ENCODE measurements around the gene STXBP5.
"Not testable (repeated sequence)": the region's sequence is repeated elsewhere in the genome, so short reads cannot be mapped to it uniquely, and the experiment has no call there.

STXBP5 gene

DNA sequence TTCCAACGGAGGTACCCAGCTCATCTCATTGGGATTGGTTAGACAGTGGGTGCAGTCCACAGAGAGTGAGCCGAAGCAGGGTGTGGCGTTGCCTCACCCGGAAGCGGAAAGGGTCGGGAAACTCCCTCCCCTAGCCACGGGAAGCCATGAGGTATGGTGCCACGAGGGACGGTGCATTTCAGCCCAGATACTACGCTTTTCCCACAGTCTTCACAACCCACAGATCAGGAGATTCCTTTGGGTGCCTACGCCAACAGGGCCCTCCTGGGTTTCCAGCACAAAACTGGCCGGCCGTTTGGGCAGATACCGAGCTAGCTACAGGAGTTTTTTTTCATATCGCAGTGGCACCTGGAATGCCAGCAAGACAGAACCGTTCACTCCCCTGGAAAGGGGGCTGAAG is 46.9 kb downstream of the STXBP5 start:
- no peak for DNase-seq

- DNase-seq, result not testable (repeated sequence)
Measured at GRCh38 chr6:147254929-147255473, 50.8 kb downstream of the STXBP5 start.

DNA sequence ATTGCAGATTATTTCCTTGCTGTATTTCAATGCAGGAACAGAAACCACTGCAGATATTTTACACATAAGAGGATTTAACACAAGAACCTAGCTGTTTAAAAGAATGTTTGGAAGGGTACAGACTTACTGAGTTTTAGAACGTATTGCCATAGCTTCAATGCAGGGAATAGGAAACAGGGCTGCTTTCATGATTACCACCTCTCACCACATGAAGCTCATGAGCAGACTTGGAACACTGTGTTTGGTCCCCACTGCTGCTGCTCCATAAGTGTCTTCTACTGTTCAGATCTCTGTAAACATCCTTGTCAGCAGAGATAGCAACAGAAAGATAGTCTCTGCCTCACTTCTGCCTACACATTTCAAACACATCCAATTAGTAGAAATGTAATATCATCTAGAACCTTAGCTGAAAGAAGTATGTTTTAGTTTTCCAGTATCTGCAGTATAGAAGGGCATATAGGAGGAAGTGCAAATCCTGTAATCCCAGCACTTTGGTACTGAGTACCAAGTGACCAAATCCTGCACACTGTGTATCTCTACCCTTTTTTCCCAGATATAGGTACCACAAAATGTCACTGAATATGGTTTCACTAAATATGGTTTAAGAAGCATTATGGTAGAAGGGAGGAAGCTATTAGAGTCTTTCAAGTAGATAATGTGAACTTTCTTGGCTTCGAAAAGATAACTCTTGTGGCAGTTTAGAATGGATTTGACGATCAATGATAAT is 51.9 kb downstream of the STXBP5 start:
- no peak for DNase-seq

DNA sequence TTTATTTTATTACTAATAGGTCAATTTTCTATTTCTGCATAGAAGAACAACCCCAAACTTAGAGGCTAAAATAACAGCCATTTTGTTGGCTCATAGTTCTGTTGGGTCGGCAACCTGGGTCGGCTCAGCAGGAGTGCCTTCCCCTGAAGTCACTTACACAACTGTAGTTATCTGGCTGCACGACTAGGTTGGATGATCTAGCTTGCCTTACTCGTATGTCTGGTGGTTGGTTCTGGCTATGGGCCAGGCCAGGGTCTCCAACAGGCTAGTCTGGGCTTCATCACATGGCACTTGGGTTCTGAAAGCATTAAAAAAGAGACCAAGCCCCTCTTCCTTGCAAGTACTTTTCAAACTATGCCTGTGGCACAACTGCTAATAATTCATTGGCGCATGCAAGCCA is 53.5 kb downstream of the STXBP5 start:
- DNase-seq, result no peak

DNA sequence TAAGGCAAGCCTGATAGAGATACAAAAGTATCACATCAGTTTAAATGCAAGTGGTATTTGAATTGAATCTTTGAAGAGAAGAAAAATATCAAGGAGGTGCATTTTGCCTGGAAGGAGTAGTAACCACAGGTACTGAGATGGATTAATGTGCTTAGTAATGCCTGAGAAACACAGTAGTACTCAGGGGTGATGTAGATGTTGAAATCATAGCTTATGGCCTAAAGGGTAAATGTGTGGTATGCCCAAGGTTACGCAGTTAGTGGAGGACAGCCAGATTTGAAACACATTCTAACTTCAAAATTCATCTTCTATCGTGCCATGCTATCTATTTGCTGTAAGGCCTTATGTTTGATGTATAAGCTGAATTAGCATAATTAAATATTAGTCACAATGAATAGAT is 55.9 kb downstream of the STXBP5 start:
- DNase-seq, result no peak

DNA sequence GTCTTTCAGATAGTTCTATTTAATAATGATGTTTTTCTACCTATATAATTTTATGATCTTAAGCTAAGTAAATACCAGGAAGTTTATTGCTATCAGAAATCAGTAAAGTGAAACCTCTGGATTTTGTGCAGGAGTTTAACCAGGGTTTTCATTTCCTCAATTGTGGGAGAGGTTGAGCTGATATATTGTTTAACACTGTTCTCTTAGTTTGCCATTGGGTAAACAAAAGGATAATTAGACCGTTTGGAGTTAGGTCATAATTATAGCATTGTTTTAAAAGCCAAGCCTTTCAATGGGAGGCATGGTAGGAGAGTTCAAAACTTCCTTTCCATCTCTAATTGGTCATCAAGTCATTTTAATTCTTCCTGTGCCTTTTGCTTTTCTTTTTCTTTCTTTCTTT is 58.7 kb downstream of the STXBP5 start:
- DNase-seq, result no peak

DNA sequence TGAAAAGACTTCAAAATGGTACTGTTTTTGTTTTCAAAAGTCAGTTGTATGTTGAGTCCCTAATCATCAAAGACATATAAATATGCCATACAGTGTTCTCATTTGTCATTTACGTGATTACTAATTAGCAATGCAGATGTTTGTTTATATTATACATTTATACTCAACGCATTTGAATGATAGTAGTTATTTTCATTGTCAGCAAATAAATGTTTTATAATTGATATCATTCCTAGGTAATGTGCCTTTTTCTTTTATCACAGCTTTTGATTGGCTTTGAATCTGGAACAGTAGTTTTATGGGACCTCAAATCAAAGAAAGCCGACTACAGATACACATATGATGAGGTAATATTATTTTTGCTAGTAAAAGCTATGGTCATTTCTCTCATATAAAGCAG is 62.6 kb downstream of the STXBP5 start:
- no peak for DNase-seq

GRCh38 chr6:147267658-147268057 is 63.4 kb downstream of the STXBP5 start:
- no peak for DNase-seq

DNA sequence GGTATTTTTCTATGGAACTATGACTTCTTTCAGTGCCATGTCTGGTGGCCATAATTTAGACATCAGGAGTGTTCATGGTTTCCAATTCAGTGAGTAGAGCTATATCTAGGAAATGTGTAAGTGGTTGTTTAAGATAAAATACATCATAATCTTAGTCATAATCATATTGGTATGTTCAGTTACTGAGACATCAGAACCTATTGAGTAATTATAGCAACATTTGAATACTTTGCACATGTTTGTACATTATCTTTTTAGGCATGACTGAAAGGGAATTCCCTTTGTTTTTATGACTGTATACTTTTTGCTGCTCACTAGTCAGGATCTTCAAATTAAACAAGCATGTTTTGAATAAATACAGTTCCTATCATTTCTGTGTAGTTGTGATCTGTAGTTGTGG is 64.0 kb downstream of the STXBP5 start:
- no peak for DNase-seq

DNA sequence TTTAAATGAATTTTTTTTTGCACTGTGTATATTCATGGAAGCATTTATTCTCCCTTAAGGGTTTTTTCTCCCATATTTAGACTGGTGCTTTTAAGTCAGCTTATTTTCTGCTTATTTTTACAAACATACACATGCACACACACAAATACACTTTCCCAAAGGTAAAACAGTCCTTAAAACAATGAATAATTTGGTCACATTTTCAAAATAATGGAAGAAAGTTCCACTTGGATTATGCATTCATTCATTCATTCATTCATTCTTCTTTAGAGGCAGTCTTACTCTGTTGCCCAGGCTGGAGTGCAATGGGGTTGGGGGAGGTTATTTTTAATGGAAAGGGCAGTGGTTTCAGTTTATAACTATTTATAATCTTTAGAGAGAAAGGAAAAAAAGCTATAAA is 69.8 kb downstream of the STXBP5 start:
- DNase-seq, result no peak

DNA sequence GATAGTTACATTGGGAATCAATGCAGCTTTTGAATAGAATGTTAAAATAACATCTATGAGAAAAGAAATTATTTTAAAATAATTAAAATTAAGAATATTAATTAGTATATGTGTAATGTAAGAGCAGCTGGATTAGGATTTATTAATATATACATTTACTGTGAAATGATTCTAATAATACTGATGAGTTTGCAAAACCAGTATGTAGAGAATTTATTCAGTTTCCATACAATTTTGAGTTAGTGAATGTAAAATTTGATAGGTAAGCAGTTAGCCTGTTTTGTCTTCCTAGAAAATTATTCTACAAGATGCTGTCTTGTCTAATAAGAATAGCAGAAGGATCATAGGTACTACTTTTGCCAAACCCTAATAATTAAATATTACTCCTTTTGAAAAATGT is 70.6 kb downstream of the STXBP5 start:
- DNase-seq, result no peak

GRCh38 chr6:147278891-147279290 is 74.7 kb downstream of the STXBP5 start:
- no peak for DNase-seq

- DNase-seq, result no peak
Measured at GRCh38 chr6:147279427-147279826, 75.2 kb downstream of the STXBP5 start.

GRCh38 chr6:147281895-147282565 is 77.8 kb downstream of the STXBP5 start:
- DNase-seq, result no peak

GRCh38 chr6:147282566-147282959 is 78.3 kb downstream of the STXBP5 start:
- DNase-seq, result no peak

DNA sequence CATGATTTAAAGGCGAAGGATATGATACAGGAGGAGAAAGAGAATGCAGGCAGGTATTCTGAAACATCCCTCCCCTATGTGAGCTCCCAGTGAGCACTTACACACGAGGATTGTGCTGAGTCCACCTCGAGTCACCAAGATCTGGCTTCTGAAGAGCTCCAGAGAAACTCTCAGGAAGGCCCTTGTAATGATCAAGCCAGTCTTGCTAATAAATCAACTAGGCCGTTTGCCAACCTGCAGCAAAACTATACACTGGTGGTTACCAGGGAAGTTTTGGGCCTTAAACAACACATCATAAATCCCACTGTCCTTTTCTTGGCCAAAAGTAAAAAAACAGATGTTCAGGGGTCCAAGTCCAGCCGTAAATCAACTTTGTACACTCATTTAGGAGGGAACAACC is 79.2 kb downstream of the STXBP5 start:
- DNase-seq, result no peak

DNA sequence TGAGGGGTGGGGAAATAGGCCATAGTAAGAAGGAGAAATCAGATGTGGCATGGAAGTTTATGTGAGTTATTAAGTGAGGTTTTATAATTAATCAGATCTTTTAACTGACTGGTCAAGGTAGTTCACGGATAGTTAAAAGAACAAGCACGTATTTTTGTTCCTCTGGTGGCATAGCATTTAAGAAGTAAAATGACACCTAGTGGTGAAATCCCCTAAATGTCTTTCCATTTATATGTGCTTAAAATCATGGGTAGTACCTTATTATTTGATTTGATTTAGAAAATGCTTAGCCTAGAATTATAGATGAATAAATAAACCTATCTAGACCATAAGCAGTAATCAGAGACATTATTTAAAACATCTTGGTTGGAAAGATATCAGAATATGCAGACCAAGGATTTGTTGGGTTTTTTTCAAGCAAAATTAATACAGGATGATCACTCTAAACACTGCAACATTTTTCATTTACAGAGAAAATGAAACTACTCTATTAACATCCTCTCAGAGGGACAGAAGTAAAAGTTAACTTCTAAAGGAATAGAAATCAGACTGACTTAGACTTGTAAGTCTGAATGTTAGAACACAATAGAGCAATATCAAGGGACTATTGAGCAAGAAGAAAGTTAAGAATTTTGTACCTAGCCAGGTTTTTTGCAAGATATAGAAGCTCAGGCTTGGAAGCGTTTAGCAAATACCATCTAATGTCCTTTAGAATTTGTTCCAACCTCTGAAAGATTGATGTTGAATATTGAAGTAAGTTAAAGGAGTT is 81.1 kb downstream of the STXBP5 start:
- no peak for DNase-seq

DNA sequence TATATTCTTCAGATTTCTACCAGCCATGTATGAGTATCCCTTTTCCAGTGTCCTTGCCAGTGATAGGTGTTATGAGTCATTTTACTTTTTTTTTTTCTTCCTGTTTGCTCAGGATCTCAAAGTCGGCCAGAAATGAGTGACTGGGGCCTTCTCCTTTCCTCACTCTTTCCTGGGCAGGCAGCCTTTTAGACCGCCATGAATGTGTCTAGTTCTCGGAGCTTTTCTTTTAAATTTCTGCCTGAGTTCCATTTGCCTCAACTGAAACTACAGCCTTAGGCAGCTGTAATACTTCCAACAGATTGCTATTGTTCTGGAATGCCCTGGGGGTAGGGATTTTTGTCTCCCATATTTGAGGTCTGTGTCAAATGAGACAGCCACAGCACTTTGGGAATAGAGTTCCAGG is 83.7 kb downstream of the STXBP5 start:
- DNase-seq, result no peak

DNA sequence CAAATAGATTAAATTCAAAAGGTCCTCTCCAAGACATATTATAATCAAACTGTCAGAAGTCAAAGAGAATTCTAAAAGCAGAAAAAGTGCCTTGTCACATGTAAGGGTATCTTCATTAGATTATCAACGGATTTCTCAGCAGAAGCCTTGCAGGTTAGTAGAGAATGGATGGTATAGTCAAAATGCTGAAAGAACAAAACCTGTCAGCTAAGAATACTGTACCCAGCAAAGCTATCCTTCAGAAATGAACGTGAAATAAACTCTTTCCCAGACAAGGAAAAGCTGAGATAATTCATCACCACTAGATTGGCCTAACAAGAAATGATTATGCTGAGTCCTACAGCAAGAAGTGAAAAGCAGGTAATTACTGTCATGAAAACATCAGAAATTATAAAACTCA is 92.9 kb downstream of the STXBP5 start:
- DNase-seq, result no peak

DNA sequence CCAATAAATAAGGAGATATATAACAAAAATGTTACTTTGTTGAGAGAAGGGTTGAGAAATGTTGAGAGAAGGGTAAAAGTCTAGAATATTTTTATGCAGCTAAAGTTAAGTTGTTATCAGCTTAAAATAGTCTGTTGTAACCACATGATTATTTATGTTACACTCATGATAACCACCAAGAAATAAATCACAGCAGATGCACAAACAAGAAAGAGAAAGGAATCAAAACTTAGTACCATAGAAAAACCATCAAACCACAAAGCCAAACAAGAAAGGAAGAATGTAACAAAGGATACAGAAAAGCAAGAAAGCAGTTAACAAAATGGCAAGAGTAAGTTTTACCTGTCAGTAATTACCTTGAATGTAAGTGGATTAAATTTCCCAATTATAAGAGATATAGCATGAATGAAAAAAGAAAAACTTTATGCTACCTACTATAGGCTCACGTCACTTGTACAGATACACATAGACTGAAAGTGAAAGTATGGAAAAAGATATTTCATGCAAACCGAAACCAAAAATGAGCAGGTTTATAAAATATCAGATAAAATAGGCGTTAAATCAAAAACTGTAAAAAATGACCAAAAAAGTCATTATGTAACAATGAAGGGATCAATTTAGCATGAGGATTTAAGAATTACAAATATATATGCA is 93.6 kb downstream of the STXBP5 start:
- DNase-seq, result no peak

DNA sequence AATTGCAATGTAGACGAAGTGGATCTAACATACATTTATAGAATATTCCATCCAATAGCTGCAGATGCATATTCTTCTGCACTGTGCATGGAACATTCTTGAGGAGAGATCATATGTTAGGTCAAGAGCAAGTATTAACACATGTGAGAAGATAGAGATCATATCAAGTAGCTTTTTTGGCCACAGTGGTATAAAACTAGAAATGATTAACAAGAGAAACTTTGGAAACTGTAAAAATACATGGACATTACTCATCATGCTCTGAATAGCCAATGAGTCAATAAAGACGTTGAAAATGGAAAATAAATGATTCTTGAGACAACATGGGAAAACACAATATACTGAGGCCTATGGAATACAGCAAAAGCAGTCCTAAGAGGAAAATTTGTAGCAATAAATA is 94.2 kb downstream of the STXBP5 start:
- no peak for DNase-seq

- DNase-seq, result no peak
Measured at GRCh38 chr6:147299035-147299434, 94.8 kb downstream of the STXBP5 start.

- DNase-seq, result no peak
Measured at GRCh38 chr6:147301070-147301469, 96.9 kb downstream of the STXBP5 start.
